ENCODE measurements around the gene ACADVL.

- no peak for TF ChIP-seq POLR2A (IDR thresholded peaks at IDR 0.05; ENCODE audit: low read depth, low read length)
- TF ChIP-seq SPI1 (IDR thresholded peaks at IDR 0.05; ENCODE audit: low read depth, low read length): no peak
- no peak for TF ChIP-seq PAX5 (IDR thresholded peaks at IDR 0.05; ENCODE audit: insufficient read depth, low read length, severe bottlenecking)
- TF ChIP-seq TAF1 (IDR thresholded peaks at IDR 0.05; ENCODE audit: low read depth, low read length): no peak
- TF ChIP-seq POLR2AphosphoS5 (IDR thresholded peaks at IDR 0.05; ENCODE audit: low read depth, low read length): no peak
Measured at GRCh38 chr17:7216242-7217112, 3.3 kb upstream of the ACADVL start.

Data from GM12891 (cell line).